Upper lobe of right lung (tissue), 1 donor: ENCODE results near the gene BRCA1. TPM values are rescaled to one million over a fixed set of nuclear protein-coding genes. Genes with fewer than 3 reads are reported as not detected.

Experiments used
- ATAC-seq: fragments of 200-7000 bp; cut with Tn5 transposase; one replicate; pipeline ENCODE4 v1.9.1; 2020; ENCODE audit warnings: mild to moderate bottlenecking, moderate library complexity
- DNase-seq: peaks from one replicate; pipeline ENCODE4 v3.0.0-alpha.2; 2020
- H3K27ac ChIP-seq: fragments of 200-600 bp; one replicate; pipeline ENCODE4 v1.8.0; 2022
- H3K27me3 ChIP-seq: fragments of 200-600 bp; one replicate; pipeline ENCODE4 v1.8.0; 2022; ENCODE audit warnings: mild to moderate bottlenecking
- H3K36me3 ChIP-seq: fragments of 200-600 bp; one replicate; pipeline ENCODE4 v1.8.0; 2022
- H3K4me1 ChIP-seq: fragments of 200-600 bp; one replicate; pipeline ENCODE4 v1.8.0; 2022
- H3K4me3 ChIP-seq: fragments of 200-600 bp; one replicate; pipeline ENCODE4 v1.8.0; 2022; ENCODE audit warnings: mild to moderate bottlenecking
- H3K9me3 ChIP-seq: fragments of 200-600 bp; one replicate; pipeline ENCODE4 v1.8.0; 2022
- CTCF ChIP-seq: fragments of 200-600 bp; IDR thresholded peaks from one replicate; pipeline ENCODE4 v1.8.0; 2022; ENCODE audit warnings: antibody characterized with exemption
- intact Hi-C: fragments of 100-400 bp; cut with DNase I; formaldehyde crosslinking; loops from one replicate; pipeline ENCODE4 v1.11.0; 2022
- total RNA-seq: library from RNA; stranded (reverse); fragmentation: NEBNext Ultra II Directional; extraction: Animal tissue kit (Norgen Biotek cat#: 25700); gene quantifications from one replicate; pipeline ENCODE4 v1.2.1, GENCODE V29; 2021
- donor health status: DM: no; HTN: yes; CAD: no; lungs with severe emphysema.

BRCA1 gene
- total RNA-seq, 1 donor from 2014 or later = 4.0 TPM

GRCh38 chr17:43079641-43080302 lies 45.4 kb downstream of the BRCA1 start:
- DNase-seq (no peak), ATAC-seq (no peak)
- TF ChIP-seq CTCF = no peak
- no peak overlapping the region for H3K4me3 ChIP-seq
- H3K36me3 ChIP-seq = no peaks in the 10 kb centered on the region
- H3K27ac ChIP-seq = no peak overlapping the region
- H3K27me3 ChIP-seq = no peaks in the 10 kb centered on the region
- H3K4me1 ChIP-seq = no peaks in the 10 kb centered on the region
- intact Hi-C loops = no loop called here
- H3K9me3 ChIP-seq = no peaks in the 10 kb centered on the region

GRCh38 chr17:43074869-43075268 lies 50.3 kb downstream of the BRCA1 start:
- DNase-seq (no peak), ATAC-seq (no peak)
- Histone ChIP-seq H3K36me3 (no peaks in the 10 kb centered on the region), H3K9me3 (no peaks in the 10 kb centered on the region), H3K4me3 (no peak overlapping the region), H3K27ac (no peak overlapping the region), H3K4me1 (no peaks in the 10 kb centered on the region), H3K27me3 (no peaks in the 10 kb centered on the region)
- TF ChIP-seq CTCF = no peak
- intact Hi-C loops = no loop called here

GRCh38 chr17:43070872-43071271 lies 54.3 kb downstream of the BRCA1 start:
- H3K27me3 ChIP-seq = no peaks in the 10 kb centered on the region
- H3K4me1 ChIP-seq = no peaks in the 10 kb centered on the region
- intact Hi-C loops = no loop called here
- no peak overlapping the region for H3K27ac ChIP-seq
- DNase-seq (no peak), ATAC-seq (no peak)
- no peak for TF ChIP-seq CTCF
- H3K4me3 ChIP-seq = no peak overlapping the region
- no peaks in the 10 kb centered on the region for H3K36me3 ChIP-seq
- H3K9me3 ChIP-seq = no peaks in the 10 kb centered on the region

- Histone ChIP-seq H3K4me3 (no peak overlapping the region), H3K27me3 (no peaks in the 10 kb centered on the region), H3K36me3 (no peaks in the 10 kb centered on the region), H3K4me1 (no peaks in the 10 kb centered on the region), H3K27ac (no peak overlapping the region), H3K9me3 (no peaks in the 10 kb centered on the region)
- TF ChIP-seq CTCF = no peak
- ATAC-seq (no peak), DNase-seq (no peak)
- intact Hi-C loops = no loop called here
Observed at GRCh38 chr17:43070257-43070656, 54.9 kb downstream of the BRCA1 start.

GRCh38 chr17:43069368-43069898 lies 55.7 kb downstream of the BRCA1 start:
- intact Hi-C loops = no loop called here
- ATAC-seq (no peak), DNase-seq (no peak)
- H3K4me3 ChIP-seq = no peak overlapping the region
- H3K9me3 ChIP-seq = no peaks in the 10 kb centered on the region
- no peaks in the 10 kb centered on the region for H3K4me1 ChIP-seq
- no peak overlapping the region for H3K27ac ChIP-seq
- no peaks in the 10 kb centered on the region for H3K27me3 ChIP-seq
- TF ChIP-seq CTCF = no peak
- no peaks in the 10 kb centered on the region for H3K36me3 ChIP-seq
